NB4 (cell line): ENCODE results near the gene HNRNPK.

Source experiments
- CTCF ChIP-seq: IDR thresholded peaks from one replicate; pipeline ENCODE4 v1.5.1; 2012; ENCODE audit warnings: low read depth, low read length
- MAX ChIP-seq: IDR thresholded peaks from 2 replicates; pipeline ENCODE4 v1.6.1; 2011; ENCODE audit warnings: low read depth, low read length
- MYC ChIP-seq: IDR thresholded peaks from 2 replicates; pipeline ENCODE4 v1.6.1; 2011; ENCODE audit warnings: low read depth, low read length
- POLR2A ChIP-seq: IDR thresholded peaks from 2 replicates; pipeline ENCODE4 v1.6.1; 2011; ENCODE audit warnings: mild to moderate bottlenecking; ENCODE audit not compliant: insufficient read length; ENCODE audit errors: extremely low read depth

GRCh38 chr9:83996126-83996525 is 16.1 kb upstream of the HNRNPK start:
- no peak for TF ChIP-seq CTCF
- TF ChIP-seq MAX = no peak
- no peak for TF ChIP-seq POLR2A
- no peak for TF ChIP-seq MYC
